Measurements from ENCODE around the gene ELAVL1. TPM values are rescaled to one million over a fixed set of nuclear protein-coding genes. Genes with fewer than 3 reads are reported as not detected.

ELAVL1 gene
- total and polyA plus RNA-seq, 9 of the 15 experiments (the other 6 are each of a cell fraction or from before 2014, with no cell fraction given) = 4.3 to 172 (median 69.2) TPM

DNA sequence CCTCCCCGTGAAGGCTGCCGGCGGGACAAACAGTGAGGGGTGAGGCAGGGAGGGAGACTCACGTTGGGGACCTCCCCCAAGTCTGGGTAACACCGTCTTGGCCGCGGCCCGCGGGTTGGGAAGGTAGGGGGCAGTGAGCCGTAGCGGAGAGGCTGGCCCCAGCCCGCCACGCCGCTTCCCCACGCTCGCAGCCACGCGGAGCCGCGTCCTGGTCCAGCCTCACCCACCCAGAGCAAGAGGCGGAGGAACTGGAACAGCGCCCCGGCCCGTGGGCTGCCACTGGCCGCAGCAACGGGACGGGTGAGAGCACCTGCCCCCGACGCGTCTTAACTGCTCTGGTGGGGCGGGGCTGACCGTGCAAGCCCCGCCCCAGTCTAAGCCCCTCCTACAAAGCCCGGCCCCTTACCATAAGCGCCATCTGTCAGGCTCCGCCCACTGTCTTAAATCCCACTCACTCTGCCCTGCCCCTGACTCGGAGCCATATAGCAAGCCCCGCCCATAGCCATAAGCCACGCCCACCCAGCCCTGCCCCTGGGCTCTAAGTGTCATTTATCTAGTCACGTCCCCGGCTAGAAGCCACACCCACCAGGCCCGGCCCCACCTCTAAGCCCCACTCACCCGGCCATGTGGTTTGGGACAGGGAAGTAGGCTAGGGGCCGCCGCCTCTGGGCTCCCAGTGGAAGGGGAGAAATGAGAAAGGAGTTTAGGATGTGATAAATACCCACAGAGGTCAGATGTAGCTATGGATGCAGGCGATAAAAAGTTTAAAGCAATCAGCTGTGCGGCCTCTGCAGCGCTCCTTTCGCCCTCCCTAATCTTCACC, 45.0 kb upstream of the ELAVL1 start (continued):
- TF ChIP-seq RFX7 (CRISPR knock-in tag; IDR thresholded peaks at IDR 0.05) = no peak
- TF ChIP-seq EHMT2 (IDR thresholded peaks at IDR 0.05) = no peak
- no peak for TF ChIP-seq BCL6 (CRISPR knock-in tag; IDR thresholded peaks at IDR 0.05)
- no peak for TF ChIP-seq SMARCB1 (IDR thresholded peaks at IDR 0.05; ENCODE audit: insufficient read length, low read depth)
- TF ChIP-seq C11orf30 (IDR thresholded peaks at IDR 0.05; ENCODE audit: low read depth) = no peak
- peak in 1 of 2 experiments; percentile 25; a peak in 1 of 4 replicates for TF ChIP-seq FOXK2 (conservative IDR thresholded peaks at IDR 0.05 in 1 of 2, IDR thresholded peaks at IDR 0.05 in 1 of 2; ENCODE audit: low read depth in 2 of 2)
- no peak for TF ChIP-seq ZSCAN29 (IDR thresholded peaks at IDR 0.05)
- no peak for TF ChIP-seq ZNF76 (CRISPR knock-in tag; IDR thresholded peaks at IDR 0.05; ENCODE audit: borderline replicate concordance)
- no peak; a peak in 1 of 4 replicates for TF ChIP-seq SIN3A (IDR thresholded peaks at IDR 0.05; ENCODE audit: borderline replicate concordance in 2 of 2, control insufficient read depth in 1 of 2, low read depth in 2 of 2, low read length in 2 of 2)
- TF ChIP-seq, protein P1, sequence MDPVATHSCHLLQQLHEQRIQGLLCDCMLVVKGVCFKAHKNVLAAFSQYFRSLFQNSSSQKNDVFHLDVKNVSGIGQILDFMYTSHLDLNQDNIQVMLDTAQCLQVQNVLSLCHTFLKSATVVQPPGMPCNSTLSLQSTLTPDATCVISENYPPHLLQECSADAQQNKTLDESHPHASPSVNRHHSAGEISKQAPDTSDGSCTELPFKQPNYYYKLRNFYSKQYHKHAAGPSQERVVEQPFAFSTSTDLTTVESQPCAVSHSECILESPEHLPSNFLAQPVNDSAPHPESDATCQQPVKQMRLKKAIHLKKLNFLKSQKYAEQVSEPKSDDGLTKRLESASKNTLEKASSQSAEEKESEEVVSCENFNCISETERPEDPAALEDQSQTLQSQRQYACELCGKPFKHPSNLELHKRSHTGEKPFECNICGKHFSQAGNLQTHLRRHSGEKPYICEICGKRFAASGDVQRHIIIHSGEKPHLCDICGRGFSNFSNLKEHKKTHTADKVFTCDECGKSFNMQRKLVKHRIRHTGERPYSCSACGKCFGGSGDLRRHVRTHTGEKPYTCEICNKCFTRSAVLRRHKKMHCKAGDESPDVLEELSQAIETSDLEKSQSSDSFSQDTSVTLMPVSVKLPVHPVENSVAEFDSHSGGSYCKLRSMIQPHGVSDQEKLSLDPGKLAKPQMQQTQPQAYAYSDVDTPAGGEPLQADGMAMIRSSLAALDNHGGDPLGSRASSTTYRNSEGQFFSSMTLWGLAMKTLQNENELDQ (CRISPR knock-in tag; IDR thresholded peaks at IDR 0.05; ENCODE audit: borderline replicate concordance) = no peak
- no peak for TF ChIP-seq KAT2B (IDR thresholded peaks at IDR 0.05; ENCODE audit: low read depth, low read length)
- TF ChIP-seq SRSF3 (IDR thresholded peaks at IDR 0.05; ENCODE audit: insufficient read depth, low read length) = no peak
- TF ChIP-seq JUNB (CRISPR knock-in tag; conservative IDR thresholded peaks at IDR 0.05) = no peak
- TF ChIP-seq, protein P2, sequence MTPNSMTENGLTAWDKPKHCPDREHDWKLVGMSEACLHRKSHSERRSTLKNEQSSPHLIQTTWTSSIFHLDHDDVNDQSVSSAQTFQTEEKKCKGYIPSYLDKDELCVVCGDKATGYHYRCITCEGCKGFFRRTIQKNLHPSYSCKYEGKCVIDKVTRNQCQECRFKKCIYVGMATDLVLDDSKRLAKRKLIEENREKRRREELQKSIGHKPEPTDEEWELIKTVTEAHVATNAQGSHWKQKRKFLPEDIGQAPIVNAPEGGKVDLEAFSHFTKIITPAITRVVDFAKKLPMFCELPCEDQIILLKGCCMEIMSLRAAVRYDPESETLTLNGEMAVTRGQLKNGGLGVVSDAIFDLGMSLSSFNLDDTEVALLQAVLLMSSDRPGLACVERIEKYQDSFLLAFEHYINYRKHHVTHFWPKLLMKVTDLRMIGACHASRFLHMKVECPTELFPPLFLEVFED (CRISPR knock-in tag; conservative IDR thresholded peaks at IDR 0.05) = no peak
- no peak for TF ChIP-seq HSF4 (CRISPR knock-in tag; IDR thresholded peaks at IDR 0.05; ENCODE audit: borderline replicate concordance)
- no peak for TF ChIP-seq RBM17 (IDR thresholded peaks at IDR 0.05; ENCODE audit: borderline replicate concordance, low read depth, low read length)
- TF ChIP-seq POLR3G (IDR thresholded peaks at IDR 0.05; ENCODE audit: extremely low read depth, insufficient read length, insufficient replicate concordance) = no peak
- TF ChIP-seq SPI1 (IDR thresholded peaks at IDR 0.05; ENCODE audit: borderline replicate concordance, low read depth, low read length) = peak; percentile 14; the same call in 1 of the 2 replicates
- TF ChIP-seq ZKSCAN8 (CRISPR knock-in tag; IDR thresholded peaks at IDR 0.05) = no peak
- TF ChIP-seq SLC30A9 (CRISPR knock-in tag; IDR thresholded peaks at IDR 0.05) = no peak
- TF ChIP-seq EP400 (IDR thresholded peaks at IDR 0.05) = peak; percentile 86
- no peak for TF ChIP-seq GTF2A2 (tag; IDR thresholded peaks at IDR 0.05)
- no peak for TF ChIP-seq CBFA2T2 (conservative IDR thresholded peaks at IDR 0.05)
- peak; percentile 81 to 83 for TF ChIP-seq NRF1 (conservative IDR thresholded peaks at IDR 0.05 in 1 of 2, IDR thresholded peaks at IDR 0.05 in 1 of 2)
- TF ChIP-seq TGIF2 (CRISPR knock-in tag; IDR thresholded peaks at IDR 0.05) = no peak
- no peak; the same call in 1 of the 2 replicates for TF ChIP-seq ETV5 (CRISPR knock-in tag; IDR thresholded peaks at IDR 0.05; ENCODE audit: low read depth)
- TF ChIP-seq FOXJ2 (tag; IDR thresholded peaks at IDR 0.05) = no peak
